Activated CD4-positive, alpha-beta T cell treated with anti-CD3 and anti-CD28 coated beads, Interleukin-2, amount 50 U/mL, for 1 hour (primary cell): ENCODE data around the gene SPATA2.

Experiments
- DNase-seq: peaks from one replicate; pipeline ENCODE4 v3.0.0-alpha.2; 2020

SPATA2 gene

DNA sequence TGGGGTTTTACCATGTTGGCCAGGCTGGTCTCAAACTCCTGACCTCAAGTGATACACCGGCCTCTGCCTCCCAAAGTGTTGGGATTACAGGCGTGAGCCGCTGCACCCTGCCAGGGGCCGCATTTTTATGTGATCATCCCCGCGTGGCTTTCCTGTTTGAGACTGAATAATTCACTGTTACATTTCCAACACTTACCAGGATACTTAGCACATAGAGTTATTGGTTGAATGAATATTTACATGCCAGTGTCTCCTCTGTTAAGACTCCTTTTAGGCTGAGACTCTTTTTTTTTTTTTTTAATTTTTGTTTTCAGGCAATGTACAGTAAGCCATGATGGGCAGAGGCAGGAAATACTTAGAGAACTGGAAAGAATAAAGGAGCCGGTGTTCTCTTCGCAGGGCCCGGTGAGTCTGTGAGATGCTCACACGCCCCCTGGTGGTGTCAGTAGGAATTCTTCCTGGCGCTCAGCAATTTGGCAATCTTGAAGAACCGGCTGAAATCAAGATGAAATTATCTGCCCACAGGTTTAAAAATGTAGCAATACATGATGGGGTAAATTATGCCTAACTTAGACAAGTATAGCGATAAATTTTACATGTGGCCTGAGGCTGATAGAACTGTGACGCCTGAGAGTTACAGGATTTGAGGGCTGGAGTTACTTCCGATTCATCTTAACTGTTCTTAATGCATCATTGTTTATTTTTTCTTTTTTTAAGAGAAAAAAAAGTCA is 13.2 kb upstream of the SPATA2 start:
- peak; percentile 80 for DNase-seq

DNA sequence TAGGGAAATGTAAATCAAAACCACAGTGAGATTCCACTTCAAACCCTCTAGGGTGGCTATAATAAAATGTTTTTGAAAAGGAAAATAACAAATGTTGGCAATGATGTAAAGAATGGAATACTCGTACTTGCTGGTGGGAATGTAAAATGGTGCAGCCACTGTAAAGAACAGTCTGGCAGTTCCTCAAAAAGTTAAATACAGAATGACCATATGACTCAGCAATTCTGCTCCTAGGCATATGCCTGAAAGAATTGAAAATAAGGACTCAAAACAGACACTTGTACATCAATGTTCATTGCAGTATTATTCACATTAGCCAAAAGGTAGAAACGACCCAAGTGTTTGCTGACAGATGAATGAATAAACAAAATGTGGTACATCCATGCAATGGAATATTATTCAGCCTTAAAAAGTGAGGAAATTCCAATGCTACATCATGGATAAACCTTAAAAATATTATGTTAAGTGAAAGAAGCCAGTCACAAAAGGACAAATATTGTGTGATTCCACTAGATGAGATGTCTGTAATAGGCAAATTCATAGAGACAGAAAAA is 10.6 kb upstream of the SPATA2 start:
- DNase-seq = no peak

DNA sequence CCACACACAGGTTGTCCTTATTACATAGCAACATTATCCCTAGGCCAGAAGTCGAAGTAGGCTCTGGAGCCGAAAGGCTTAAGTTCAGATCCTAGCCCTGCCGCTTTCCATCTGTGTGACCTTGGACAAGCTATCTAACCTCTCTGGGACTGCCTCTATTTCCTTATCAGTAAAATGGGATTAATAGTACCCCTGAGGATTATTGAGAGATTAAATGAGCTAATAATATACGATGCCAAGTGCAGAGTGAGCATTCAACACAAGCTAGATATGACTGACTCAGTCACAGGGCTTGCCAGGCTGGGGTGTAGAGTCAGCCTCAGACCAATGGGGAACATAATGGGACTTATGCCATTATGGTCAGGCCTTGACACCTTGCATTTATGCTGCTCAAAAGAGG is 8.9 kb upstream of the SPATA2 start:
- no peak for DNase-seq

DNA sequence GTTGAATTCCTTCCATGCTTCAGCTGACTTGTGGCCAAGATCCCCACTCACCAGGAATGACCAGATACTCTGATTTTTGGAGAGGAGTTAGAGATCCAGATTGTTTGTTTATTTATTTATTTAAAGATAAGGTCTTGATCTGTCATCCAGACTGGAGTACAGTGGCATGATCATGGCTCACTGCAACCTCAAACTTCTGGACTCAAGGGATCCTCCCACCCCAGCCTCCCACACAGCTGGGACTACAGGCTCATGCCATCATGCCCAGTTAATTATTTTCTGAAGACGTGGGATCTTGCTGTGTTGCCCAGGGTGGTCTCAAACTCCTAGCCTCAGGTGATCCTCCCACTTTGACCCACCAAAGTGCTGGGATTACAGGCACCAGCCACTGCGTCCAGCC is 4.1 kb upstream of the SPATA2 start:
- no peak for DNase-seq

DNA sequence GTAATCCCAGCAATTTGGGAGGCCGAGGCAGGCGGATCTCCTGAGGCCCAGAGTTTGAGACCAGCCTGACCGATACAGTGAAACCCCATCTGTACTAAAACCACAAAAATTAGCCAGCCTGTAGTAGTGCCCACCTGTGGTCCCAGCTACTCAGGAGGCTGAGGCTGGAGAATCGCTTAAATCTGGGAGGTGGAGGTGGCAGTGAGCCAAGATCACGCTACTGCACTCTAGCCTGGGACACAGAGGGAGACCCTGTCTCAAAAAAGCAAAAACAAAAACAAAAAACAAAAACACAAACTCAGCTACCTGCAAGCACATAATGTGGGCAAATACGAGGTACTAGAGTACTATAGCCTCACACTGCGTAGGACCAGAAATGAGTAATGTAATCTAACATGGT is 3.7 kb upstream of the SPATA2 start:
- DNase-seq = no peak

DNA sequence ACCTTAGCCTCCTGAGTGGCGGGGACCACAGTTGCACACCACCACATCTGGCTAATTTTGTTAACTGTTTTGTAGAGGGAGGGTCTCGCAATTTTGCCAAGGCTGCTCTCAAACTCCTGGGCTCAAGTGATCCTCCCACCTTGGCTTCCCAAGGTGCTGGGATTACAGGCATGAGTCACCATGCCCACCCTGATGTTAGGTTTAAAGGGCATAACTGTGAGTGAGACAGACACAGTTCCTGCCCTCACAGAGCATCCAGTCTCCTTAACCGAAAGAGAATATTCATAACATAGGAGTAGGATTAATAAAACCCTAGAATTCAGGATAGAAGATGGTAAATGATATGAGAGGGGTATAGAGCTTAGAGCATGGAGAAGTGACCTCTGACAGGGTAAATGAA is 3.1 kb upstream of the SPATA2 start:
- DNase-seq = no peak

DNA sequence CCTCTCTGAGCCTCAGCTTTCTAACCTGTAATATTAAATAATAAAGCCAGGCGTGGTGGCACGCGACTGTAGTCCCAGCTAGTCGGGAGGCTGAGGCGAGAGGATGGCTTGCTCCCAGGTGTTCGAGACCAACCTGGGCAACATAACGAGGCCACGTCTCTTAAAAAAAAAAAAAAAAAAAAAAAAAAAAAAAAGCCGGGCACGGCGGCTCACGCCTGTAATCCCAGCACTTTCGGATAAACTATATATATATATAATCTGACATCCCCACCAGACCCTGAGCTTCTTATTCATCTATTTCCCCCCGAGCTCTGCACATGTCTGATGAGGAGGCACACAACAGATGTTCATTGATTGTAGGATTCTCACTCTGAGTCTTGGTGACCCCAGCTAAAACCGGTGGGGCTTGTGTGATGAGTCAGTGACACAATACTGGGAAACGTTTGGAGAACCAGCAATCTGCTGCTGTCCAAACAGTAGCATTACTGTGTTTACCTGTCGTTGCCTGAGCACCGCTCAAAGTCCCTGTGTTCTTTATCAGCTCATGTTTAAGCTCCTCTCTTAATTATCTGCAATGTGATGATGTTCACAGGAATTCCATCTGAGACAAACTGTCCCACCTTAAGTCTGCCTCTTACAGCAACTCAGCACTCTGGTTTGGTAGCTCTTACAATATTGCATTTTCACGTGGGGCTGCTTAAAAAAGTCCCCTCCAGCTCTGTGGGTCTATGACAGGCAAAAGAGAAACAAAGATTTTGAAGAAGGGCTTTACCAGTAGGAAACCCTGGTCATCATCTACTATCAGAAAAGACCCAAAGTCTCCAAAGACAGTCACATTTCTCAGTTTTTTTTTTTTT is 1.0 kb upstream of the SPATA2 start:
- no peak for DNase-seq

DNA sequence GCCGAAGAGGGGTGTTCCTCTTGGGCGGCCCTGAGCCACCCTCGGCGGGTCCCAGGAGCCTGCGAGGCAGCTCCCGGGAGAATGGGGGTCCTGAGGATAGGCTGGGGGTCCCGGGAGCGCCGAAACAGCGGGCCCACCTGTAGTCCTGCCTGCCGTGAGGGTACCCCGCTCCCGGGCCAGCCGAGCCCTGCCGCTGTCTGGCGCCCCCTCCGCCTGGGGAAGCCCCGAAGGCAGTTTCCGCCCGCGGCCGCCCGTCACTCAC is 280 bp downstream of the SPATA2 start:
- DNase-seq = no peak

DNA sequence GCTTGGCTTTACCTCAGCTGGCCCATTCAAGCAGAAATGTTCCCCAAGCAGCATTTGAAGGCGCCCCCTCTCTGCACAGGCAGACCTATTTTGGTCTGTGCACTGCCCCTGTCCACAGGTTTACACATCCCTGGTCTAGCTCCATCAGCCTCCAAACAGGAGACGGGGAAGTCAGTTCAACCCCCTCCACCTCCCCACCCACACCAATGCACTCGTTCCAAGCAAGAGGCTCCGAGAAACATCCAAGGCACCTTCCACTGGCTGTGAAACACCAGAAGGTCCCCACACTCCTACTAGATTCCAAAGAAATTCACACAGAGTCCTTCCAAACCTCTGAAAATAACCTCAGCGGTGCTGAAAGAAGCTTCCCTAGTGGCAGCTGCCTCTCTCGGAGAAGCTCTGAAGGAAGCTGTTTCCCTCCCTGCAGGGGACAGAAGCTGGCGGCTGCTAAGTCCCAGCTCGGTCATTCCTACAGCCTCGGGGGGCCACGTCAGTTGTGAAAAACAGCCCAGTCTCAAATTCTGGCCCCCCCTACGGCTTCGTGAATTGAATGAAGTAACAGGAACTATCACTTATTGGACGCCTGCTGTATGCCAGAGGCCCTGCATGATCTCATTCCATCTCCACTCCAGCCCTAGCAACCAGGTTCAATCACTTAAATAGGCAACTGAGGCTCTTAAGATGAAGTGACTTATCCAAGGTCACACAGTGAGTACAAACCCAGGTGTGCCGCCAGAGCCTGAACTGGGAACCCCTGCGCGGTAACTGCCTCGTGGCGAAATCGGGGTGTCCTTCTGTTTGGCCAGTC is 815 bp downstream of the SPATA2 start:
- DNase-seq = no peak

DNA sequence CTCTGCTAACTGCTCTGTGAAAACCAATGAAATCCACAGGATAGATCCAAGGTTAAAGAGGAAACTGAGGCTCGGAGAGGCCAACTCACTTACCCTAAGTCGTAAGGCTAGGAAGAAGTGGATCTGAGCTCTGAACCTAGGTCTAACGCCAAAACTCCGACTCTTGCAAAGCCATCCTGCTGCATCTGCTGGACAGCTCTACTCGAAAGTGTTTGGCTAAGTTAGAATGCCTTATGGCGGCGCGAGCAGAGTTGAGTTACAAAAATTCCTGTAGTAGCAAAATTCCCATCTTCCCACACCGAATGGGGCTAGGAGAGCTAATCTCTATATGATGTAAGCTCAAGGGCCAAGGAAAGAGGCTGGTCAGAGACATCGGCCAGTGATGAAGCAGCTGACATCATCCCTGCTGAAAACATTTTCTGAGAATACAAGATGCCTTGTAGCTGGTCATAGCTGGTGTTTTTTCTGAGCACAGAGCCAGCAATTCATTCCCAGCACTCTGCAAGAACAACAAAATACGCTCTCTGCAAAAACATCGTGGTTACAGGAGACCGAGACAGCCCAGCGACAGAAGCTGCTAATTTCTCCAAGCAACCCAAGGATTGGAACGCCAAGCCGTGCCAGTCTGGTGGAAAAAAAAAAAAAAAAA is 1.8 kb downstream of the SPATA2 start:
- no peak for DNase-seq

DNA sequence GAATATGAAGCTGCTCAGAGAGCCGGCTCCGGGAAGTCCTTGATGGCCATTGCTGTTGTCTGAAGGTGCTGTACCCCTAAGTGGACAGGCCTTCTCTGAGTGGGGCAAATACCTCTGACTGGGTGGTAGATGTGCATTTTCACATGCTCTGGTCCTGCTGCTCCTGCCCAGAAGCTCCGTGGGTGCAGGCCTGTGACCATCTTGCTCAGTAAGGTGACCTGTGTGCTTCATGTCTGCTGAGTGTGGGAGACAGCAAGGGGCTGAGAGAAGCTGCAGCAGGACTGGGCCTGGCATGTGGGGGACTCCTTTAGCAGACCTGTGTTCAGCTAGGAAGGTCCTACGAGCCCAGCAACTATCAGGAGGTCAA is 5.0 kb downstream of the SPATA2 start:
- no peak for DNase-seq

DNA sequence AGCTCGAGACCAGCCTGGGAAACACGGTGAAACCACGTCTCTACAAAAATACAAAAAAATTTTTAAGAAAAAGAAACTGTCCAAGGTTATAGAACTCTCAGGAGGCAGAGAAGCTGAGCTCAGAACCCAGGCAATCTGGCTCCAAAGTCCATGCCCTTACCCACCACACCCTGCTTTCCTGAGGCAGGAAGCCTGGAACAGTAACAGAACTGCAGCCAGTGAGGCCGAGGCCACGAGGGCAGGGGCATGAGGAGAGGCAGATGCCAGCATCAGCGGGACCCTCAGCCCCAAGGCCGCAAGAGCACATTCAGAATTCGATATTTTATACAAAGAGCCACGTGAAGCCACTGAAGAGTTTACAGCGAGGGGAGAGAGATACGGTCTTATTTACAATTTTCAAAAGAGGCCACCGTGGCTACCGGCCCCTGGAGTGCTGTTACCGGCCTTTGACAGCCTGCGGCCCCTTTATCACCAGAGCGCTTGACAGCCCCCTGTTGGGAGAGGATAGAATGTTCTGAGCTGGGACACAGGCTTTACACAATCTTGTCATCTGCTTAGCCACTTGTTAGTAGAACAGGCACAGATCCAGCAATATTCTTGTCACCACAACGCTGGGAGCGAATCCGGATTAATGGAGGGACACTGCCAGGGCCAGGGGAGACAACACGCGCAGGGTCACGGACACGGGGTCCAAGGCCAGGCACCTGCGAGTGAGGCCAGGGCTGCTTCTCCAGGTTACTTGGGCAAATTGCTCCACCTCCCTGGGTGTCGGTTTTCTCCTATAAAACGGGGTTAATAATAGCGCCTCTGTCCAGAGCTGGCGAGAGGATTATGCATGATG is 5.6 kb downstream of the SPATA2 start:
- no peak for DNase-seq

DNA sequence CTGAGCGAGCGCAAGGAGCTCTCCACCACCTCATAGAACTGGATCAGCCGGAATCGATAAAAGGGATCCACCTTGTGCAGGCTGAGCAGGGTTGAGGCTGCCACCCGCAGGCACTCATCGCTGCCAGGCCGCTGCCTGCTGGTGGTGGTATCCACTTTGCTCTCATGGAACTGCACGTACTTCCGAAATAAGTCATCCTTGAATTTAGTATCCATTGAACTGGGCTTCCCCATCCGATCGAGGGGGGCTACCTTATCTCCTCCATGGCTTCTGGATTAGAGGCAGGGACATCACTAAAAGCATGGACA is 7.1 kb downstream of the SPATA2 start:
- no peak for DNase-seq

DNA sequence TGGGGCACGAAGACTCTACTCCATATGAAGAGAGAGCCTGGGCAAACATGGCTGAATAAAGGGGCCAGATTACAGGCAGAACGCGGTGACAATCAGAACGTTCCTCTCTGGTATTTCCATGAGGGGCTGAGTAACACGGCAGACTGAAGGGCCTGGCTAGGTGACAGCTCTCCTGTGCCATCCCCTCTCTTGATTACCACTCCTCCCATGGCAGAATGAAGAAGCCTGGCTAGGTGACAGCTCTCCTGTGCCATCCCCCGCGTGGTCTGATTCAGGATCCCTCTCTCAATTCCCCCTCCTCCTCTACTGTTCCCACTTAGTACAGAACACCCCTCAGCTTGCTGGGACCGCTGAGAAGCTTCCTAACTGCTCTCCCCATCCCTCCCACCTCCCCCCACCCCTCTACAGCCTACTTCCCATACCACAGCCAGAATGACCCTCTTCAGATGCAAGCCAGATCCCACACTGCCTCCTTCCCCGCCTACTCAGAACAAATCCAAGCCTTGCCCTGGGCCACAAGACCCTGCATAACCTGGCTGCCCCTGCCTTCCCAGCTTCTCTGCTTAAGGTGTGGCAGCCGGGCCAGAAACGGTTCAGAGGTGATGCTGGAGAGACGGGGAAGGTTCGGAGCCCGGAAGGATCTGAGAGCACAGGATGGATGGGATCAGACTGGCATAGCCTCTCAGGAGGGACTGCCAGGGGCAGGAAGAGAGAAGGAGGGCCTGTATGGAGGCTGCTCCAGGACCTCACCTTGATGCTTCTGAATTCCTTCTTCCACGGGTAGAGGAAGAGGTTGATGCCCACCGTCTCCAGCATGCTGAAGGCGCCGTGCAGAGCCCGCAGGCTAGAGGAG is 7.7 kb downstream of the SPATA2 start:
- no peak for DNase-seq

DNA sequence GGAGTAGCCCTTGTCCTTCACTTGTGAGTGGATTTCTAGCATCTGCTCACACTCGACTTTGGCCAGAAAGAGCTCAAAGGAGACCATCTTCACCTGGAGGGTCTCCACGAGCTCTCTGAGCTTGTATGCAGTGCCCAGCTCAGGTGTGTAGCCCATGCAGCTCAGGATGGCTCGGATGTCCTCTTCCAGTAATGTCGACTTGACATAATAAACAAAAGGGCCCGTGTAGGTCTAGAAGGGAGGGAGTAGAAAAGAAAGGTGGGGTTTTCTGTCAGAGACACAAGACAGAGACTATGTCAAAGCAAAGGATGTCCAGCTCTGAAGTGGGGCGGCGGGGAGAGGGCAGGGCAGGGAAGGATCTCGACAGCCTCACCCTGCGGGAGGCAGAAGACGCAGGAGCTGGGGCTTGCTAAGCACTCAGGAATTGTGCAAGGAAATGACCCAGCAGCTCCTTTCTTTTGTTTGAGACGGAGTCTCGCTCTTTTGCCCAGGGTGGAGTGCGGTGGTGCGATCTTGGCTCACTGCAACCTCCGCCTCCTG is 8.6 kb downstream of the SPATA2 start:
- no peak for DNase-seq

DNA sequence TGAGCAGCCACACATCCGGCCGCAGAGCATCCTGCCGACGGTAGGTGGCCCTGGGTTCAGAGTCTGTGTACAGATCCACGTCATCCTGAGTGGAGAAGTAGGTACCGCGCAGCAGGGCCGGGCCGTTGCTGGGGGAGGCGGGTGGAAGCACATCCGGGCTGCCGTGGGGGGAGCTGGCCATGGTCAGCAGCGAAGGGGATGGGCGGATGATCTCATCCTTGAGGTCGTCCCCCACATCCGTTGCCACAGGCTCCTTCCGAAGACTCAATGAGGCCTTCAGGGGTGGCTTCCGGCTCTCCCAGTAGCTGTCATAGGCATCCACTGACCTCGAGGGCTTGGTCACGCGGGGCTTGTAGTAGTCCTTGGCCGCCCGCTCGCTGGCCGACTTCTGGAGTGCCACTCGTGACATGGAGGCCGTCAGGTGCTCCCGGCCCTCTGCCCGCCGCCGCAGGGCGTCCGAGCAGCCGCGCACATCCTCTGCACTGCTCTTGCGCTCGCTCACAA is 9.2 kb downstream of the SPATA2 start:
- DNase-seq = no peak

DNA sequence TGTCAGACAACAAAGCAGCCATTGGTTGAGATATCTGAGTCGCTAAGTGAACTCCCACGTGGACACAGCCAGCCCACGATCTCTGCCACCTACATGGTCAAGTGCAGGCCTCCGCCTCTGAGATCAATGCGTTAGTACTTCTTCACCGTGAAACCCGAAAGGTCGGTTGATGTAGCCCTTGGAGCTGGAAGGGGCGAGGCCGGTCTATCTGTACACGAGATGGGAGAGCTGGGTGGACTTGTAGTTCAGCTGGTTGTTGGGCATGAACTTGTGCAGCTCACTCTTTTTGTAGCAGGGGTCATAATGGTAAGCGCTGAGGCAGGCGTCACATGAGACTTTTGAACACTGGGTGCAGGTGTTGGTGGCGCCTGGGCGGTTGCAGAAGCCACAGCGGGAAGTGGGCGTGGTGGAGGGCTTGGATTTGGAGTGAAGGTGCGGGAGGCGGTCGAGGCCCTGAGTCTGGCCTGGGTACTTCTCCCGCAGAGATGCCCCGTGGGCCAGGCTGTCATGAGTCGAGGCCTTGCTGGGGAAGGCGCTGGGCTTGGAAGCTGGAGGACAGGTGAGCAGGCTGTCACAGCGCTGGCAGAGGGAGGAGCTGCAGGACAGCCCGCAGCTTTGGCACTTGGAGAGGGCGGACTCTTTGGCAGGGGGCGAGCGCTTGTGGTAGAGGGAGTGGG is 9.8 kb downstream of the SPATA2 start:
- no peak for DNase-seq

DNA sequence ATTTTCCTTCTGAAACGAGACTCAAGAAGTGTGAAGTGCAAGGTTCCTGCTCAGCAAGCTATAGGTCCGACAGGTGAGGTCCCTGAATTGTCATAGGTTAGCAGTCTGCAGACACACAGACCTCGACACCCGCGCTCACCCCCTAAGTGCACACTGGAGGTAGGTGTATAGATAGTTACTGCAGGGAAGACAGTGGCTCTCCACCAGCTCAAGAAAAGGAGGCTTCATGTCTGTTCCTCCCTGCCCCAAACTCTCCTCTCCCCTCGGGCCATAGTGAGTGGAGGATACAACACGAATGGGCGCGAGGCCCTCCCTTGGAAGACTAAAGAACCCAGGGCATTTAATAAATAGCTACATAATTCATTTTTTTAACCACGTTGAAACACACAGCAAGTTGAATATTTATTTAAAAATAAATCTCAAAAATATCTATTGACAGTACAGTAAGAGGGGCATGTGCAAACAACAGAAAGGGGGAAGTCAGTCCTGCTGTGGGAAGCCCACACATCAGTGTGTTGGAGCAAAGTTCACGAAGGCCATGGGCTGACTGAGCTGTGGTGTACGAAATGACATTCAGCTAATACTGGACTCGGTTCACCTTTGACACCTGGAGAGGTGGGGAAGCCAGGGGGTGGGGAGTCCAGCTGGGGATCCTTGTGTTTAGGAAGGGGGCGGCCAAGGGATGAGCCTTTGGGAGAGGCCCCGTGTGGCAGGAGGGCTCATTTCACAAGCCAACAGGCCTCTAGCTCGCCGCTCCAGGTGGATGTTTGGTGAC is 10.7 kb downstream of the SPATA2 start:
- no peak for DNase-seq

DNA sequence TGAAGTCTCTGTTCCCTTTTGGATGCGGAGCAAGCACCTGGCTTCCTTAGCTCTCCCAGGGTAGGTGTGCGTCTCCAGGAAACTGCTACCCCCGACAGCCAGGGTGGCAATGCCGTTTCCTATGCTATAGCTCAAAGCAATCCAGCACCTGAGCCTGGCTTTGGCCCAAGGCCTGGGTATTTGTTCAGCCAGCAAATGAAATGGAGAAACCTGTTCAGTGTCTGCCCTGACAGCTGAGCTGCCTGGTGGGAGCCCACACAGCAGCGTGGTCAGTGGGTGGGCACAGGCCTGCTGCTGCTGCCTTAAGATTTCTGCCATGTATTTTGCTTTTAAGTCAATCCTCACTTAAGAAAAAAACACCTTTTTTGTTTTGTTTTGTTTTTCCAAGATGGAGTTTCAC is 13.7 kb downstream of the SPATA2 start:
- no peak for DNase-seq
